CD4-positive, alpha-beta T cell (primary cell): ENCODE data around the gene RMND5A. TPM values are rescaled to one million over a fixed set of nuclear protein-coding genes. Genes with fewer than 3 reads are reported as not detected.
A peak's percentile ranks its signal among the peaks of the same experiment; 100 is the strongest.

Experiments
- ATAC-seq: fragments of 200-7000 bp; cut with Tn5 transposase; one replicate; pipeline ENCODE4 v1.10.0; 2022; ENCODE audit warnings: mild to moderate bottlenecking; ENCODE audit not compliant: poor library complexity
- CTCF ChIA-PET: fragments of 350-600 bp; sonication (Branson Sonifier 250); formaldehyde crosslinking; loops from one replicate; lab custom pipeline; 2021; ENCODE audit warnings: antibody characterized with exemption, inconsistent platforms; lab: Charles Lee
- POLR2A ChIA-PET: fragments of 350-600 bp; sonication (Branson Sonifier 250); formaldehyde crosslinking; loops from one replicate; lab custom pipeline; 2021; ENCODE audit warnings: antibody characterized with exemption, inconsistent platforms; lab: Charles Lee
- DNase-seq, 14 experiments: peaks; one replicate each; pipeline ENCODE4 v3.0.0-alpha.2; 2013 to 2020; ENCODE audit warnings: mixed read lengths in 2 of 14
- H3K27ac ChIP-seq, 2 donors: one replicate each; pipeline versions ENCODE4 v1.5.1 to v1.7.0; 2013; ENCODE audit warnings: low read length in 2 of 2, low read depth in 1 of 2, mild to moderate bottlenecking in 1 of 2
- H3K27me3 ChIP-seq, 2 experiments: 1 replicate in 1 of 2; 2 replicates in 1 of 2; pipeline versions ENCODE4 v1.6.1 to v1.7.0; 2013; ENCODE audit warnings: low read length in 2 of 2, control low read depth in 1 of 2, mild to moderate bottlenecking in 1 of 2, moderate library complexity in 1 of 2; ENCODE audit not compliant: insufficient read depth in 2 of 2, control insufficient read depth in 1 of 2
- H3K36me3 ChIP-seq: one replicate; pipeline ENCODE4 v1.6.1; 2013; ENCODE audit warnings: low read length, control low read depth; ENCODE audit not compliant: insufficient read depth
- H3K4me1 ChIP-seq: one replicate; pipeline ENCODE4 v1.6.1; 2013; ENCODE audit warnings: low read length, control low read depth; ENCODE audit not compliant: insufficient read depth
- H3K4me3 ChIP-seq: one replicate; pipeline ENCODE4 v1.5.1; 2013; ENCODE audit warnings: mild to moderate bottlenecking, low read length, moderate library complexity
- H3K9me3 ChIP-seq, 2 experiments: 1 replicate in 1 of 2; 2 replicates in 1 of 2; pipeline versions ENCODE4 v1.6.1 to v1.7.0; 2013; ENCODE audit warnings: low read length in 2 of 2, mild to moderate bottlenecking in 2 of 2, control low read depth in 1 of 2, moderate library complexity in 1 of 2; ENCODE audit not compliant: control insufficient read depth in 1 of 2, insufficient read depth in 1 of 2
- H3K27ac Mint-ChIP-seq: one replicate; pipeline ENCODE4 v1.8.0; 2020; ENCODE audit warnings: mixed read lengths
- H3K27me3 Mint-ChIP-seq: one replicate; pipeline ENCODE4 v1.8.0; 2021; ENCODE audit warnings: mixed read lengths
- H3K36me3 Mint-ChIP-seq: one replicate; pipeline ENCODE4 v1.8.0; 2021; ENCODE audit warnings: low read depth, mixed read lengths
- H3K4me1 Mint-ChIP-seq: one replicate; pipeline ENCODE4 v1.8.0; 2021; ENCODE audit warnings: low read depth, mixed read lengths
- H3K4me3 Mint-ChIP-seq: one replicate; pipeline ENCODE4 v1.8.0; 2020; ENCODE audit warnings: mild to moderate bottlenecking, mixed read lengths
- H3K9me3 Mint-ChIP-seq: one replicate; pipeline ENCODE4 v1.8.0; 2020; ENCODE audit warnings: mixed read lengths
- CTCF ChIP-seq: fragments of 200-600 bp; IDR thresholded peaks from one replicate; pipeline ENCODE4 v1.8.0; 2022; ENCODE audit warnings: antibody characterized with exemption, mild to moderate bottlenecking
- intact Hi-C, 2 experiments: fragments of 100-400 bp; cut with DNase I in 1 of 2; cut with micrococcal nuclease in 1 of 2; formaldehyde crosslinking; loops; one replicate each; pipeline versions ENCODE4 v1.15.1 to v1.9.0; 2023 to 2025; cut with DNase I, micrococcal nuclease
- total RNA-seq, 174 experiments: library from RNA in 2 of 174; stranded (reverse) in 2 of 174; gene quantifications; one replicate each; pipeline ENCODE4 v1.2.3 and lab custom pipeline; 2021 to 2026

The RMND5A gene
- total RNA-seq, 2 experiments from 2014 or later = 20.5 to 21.4 TPM

- peaks cover 13% of the 10 kb centered on the region for H3K4me1 Mint-ChIP-seq
- peak in 2 of 14 experiments; percentile 50 to 91 for DNase-seq
- Histone ChIP-seq H3K4me1 (peaks cover 18% of the 10 kb centered on the region), H3K27me3 (peaks cover 25% of the 10 kb centered on the region in 2 experiments), H3K4me3 (no peak overlapping the region), H3K27ac (no peak overlapping the region), H3K9me3 (peaks cover 0 to 12% of the 10 kb centered on the region in 2 experiments), H3K36me3 (no peaks in the 10 kb centered on the region)
- no peak overlapping the region for H3K4me3 Mint-ChIP-seq
- peaks cover 30% of the 10 kb centered on the region for H3K27me3 Mint-ChIP-seq
- intact Hi-C loops = no loop called here
- H3K36me3 Mint-ChIP-seq = no peaks in the 10 kb centered on the region
- no peak overlapping the region for H3K27ac Mint-ChIP-seq
- CTCF ChIA-PET = no interaction called here
- TF ChIP-seq CTCF = no peak
- peak; percentile 32 for ATAC-seq
- H3K9me3 Mint-ChIP-seq = no peaks in the 10 kb centered on the region
- POLR2A ChIA-PET = no interaction called here
Observed at GRCh38 chr2:86786001-86786536, 66.0 kb downstream of the RMND5A start.

DNA sequence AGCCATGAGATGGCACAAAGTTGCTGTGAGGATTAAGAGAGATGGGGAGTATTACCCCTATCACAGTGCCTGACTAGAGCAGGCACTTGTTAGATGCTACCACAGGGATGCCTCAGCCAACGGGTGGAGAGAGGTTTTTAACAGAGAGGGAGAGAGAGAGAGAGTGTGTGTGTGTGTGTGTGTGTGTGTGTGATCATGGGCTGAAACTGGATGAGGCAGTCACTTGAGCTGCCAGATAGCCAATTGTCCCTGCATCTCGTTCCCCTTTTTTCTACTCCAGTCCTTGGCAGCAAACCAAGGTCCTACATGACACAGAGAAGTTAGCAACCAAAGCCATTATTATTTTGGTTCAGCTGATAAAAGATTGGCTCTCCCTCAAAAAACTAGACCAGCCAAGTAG is 67.6 kb downstream of the RMND5A start:
- H3K27me3 ChIP-seq = peaks cover 41 to 42% of the 10 kb centered on the region in 2 experiments
- no peak overlapping the region for H3K27ac Mint-ChIP-seq
- peaks cover 21% of the 10 kb centered on the region for H3K4me1 Mint-ChIP-seq
- peaks cover 0 to 12% of the 10 kb centered on the region in 2 experiments for H3K9me3 ChIP-seq
- no peak overlapping the region for H3K4me3 ChIP-seq
- TF ChIP-seq CTCF = no peak
- ChIA-PET CTCF (no interaction called here), POLR2A (no interaction called here)
- H3K36me3 ChIP-seq = no peaks in the 10 kb centered on the region
- no peak overlapping the region for H3K27ac ChIP-seq
- H3K4me1 ChIP-seq = peaks cover 28% of the 10 kb centered on the region
- no peaks in the 10 kb centered on the region for H3K9me3 Mint-ChIP-seq
- peaks cover 43% of the 10 kb centered on the region for H3K27me3 Mint-ChIP-seq
- peak in 1 of 14 experiments; percentile 67 for DNase-seq
- intact Hi-C loops = no loop called here
- peak overlapping the region; percentile 27 for H3K4me3 Mint-ChIP-seq
- H3K36me3 Mint-ChIP-seq = no peaks in the 10 kb centered on the region
- no peak for ATAC-seq

GRCh38 chr2:86788165-86788564 is 68.1 kb downstream of the RMND5A start:
- ATAC-seq (no peak), DNase-seq (no peak)
- Mint-ChIP-seq H3K27me3 (peaks cover 48% of the 10 kb centered on the region), H3K4me3 (peak overlapping the region; percentile 25), H3K27ac (no peak overlapping the region), H3K36me3 (no peaks in the 10 kb centered on the region), H3K9me3 (no peaks in the 10 kb centered on the region), H3K4me1 (peaks cover 21% of the 10 kb centered on the region)
- Histone ChIP-seq H3K27ac (no peak overlapping the region), H3K36me3 (no peaks in the 10 kb centered on the region), H3K4me1 (peaks cover 28% of the 10 kb centered on the region), H3K27me3 (peaks cover 45 to 46% of the 10 kb centered on the region in 2 experiments), H3K9me3 (peaks cover 0 to 12% of the 10 kb centered on the region in 2 experiments), H3K4me3 (no peak overlapping the region)
- TF ChIP-seq CTCF = no peak
- CTCF ChIA-PET = no interaction called here
- intact Hi-C loops = no loop called here
- POLR2A ChIA-PET = no interaction called here
